Esophagus (tissue), 2 donors: ENCODE results near the gene GJA3. TPM values are rescaled to one million over a fixed set of nuclear protein-coding genes. Genes with fewer than 3 reads are reported as not detected.

Experiments
- H3K27ac ChIP-seq, 2 donors: one replicate each; pipeline ENCODE4 v1.5.1; 2013; ENCODE audit warnings: low read depth in 2 of 2, mild to moderate bottlenecking in 2 of 2, inconsistent platforms in 1 of 2, low read length in 1 of 2, moderate library complexity in 1 of 2
- H3K27me3 ChIP-seq, 2 donors: one replicate each; pipeline ENCODE4 v1.6.1; 2013; ENCODE audit warnings: low read length in 2 of 2, control low read depth in 1 of 2, mild to moderate bottlenecking in 1 of 2; ENCODE audit not compliant: insufficient read depth in 2 of 2, control insufficient read depth in 1 of 2
- H3K36me3 ChIP-seq, 2 donors: one replicate each; pipeline ENCODE4 v1.6.1; 2013; ENCODE audit warnings: low read length in 1 of 2; ENCODE audit not compliant: control insufficient read depth in 2 of 2, insufficient read depth in 2 of 2
- H3K4me1 ChIP-seq, 2 donors: one replicate each; pipeline ENCODE4 v1.6.1; 2013; ENCODE audit warnings: low read length in 1 of 2; ENCODE audit not compliant: control insufficient read depth in 2 of 2, insufficient read depth in 2 of 2
- H3K4me3 ChIP-seq, 2 donors: one replicate each; pipeline ENCODE4 v1.5.1; 2013; ENCODE audit warnings: low read length in 2 of 2, mild to moderate bottlenecking in 2 of 2, low read depth in 1 of 2, moderate library complexity in 1 of 2
- H3K9me3 ChIP-seq, 2 donors: one replicate each; pipeline ENCODE4 v1.6.1; 2013; ENCODE audit warnings: mild to moderate bottlenecking in 2 of 2, low read depth in 1 of 2, low read length in 1 of 2, moderate library complexity in 1 of 2; ENCODE audit not compliant: control insufficient read depth in 2 of 2, insufficient read depth in 1 of 2
- WGBS, 2 donors: extraction: QIAGEN DNeasy Blood & Tissue Kit; methylation state at CpG; one replicate each; pipeline ENCODE4 v1.1.7; 2013; 5-methylcytosine and 5-hydroxymethylcytosine counted together
- polyA plus RNA-seq, 2 donors: library from polyadenylated mRNA; stranded (reverse); fragments of 200-250 nt; gene quantifications; one replicate each; pipeline ENCODE4 v1.2.3, GENCODE V29; 2013
- donor health status: healthy with polysubstance abuse.
- donor health status: Bipolar disorder and iron deficiency.

Gene GJA3
- polyA plus RNA-seq, 2 donors: 0.22 to 0.75 TPM

GRCh38 chr13:20142927-20143480 is 17.8 kb downstream of the GJA3 start:
- Histone ChIP-seq H3K4me1 (peaks cover 0 to 4% of the 10 kb centered on the region in 2 donors), H3K4me3 (no peak overlapping the region), H3K27me3 (no peaks in the 10 kb centered on the region), H3K27ac (no peak overlapping the region), H3K36me3 (no peaks in the 10 kb centered on the region), H3K9me3 (peaks cover 0 to 8% of the 10 kb centered on the region in 2 donors)
- 91 to 92% methylated on average over 30 of the region's 30 CpGs for WGBS, 2 donors

GRCh38 chr13:20142023-20142926 is 18.6 kb downstream of the GJA3 start:
- Histone ChIP-seq H3K27me3 (peaks cover 0 to 4% of the 10 kb centered on the region in 2 donors), H3K36me3 (no peaks in the 10 kb centered on the region), H3K4me1 (peaks cover 0 to 4% of the 10 kb centered on the region in 2 donors), H3K27ac (no peak overlapping the region), H3K9me3 (peaks cover 0 to 8% of the 10 kb centered on the region in 2 donors), H3K4me3 (no peak overlapping the region)
- WGBS, 2 donors: 43 to 47% methylated on average over 80 to 84 of the region's 84 CpGs

DNA sequence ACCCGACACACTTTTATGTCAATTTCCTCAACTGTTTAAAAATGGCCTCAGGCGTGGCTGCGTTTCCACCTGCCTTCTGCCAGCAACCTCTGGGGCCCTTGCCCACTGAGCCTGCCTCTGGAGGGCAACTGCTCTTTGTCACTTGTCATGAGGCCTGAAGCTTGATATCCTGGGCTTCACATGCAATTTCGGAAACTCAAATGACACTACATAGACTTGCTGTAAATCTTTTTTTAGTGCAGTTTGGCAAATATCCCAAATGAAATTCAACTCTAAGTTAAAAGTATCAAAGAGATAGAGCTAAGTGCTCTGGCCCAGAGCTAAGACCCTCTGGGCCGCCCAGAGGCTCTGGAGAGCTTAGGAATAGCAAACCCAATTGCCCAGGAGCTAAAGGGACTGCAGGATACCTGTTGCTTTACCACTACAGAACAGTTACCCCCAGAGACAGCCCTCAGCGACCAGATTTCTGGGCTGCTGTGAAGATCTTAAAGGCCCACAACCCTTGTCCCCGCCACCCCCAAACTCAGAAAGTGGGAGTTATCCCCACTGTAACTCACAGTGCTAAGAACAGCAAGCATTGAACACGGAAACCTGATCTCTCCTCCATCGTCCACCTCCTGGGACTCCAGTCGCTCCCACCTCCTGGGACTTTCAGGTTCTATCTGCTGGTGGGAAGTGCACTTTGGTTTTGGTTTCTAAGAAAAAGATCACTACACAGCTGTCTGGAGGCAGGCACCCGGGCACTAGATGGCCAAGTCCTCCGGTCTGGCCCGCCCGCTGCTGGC is 19.4 kb downstream of the GJA3 start:
- Histone ChIP-seq H3K4me1 (peaks cover 0 to 7% of the 10 kb centered on the region in 2 donors), H3K36me3 (no peaks in the 10 kb centered on the region), H3K27me3 (peaks cover 0 to 4% of the 10 kb centered on the region in 2 donors), H3K27ac (no peak overlapping the region), H3K9me3 (peaks cover 0 to 8% of the 10 kb centered on the region in 2 donors), H3K4me3 (no peak overlapping the region)
- WGBS, 2 donors: 74 to 76% methylated on average over 14 of the region's 14 CpGs

- peaks cover 0 to 7% of the 10 kb centered on the region in 2 donors for H3K4me1 ChIP-seq
- H3K27me3 ChIP-seq: peaks cover 0 to 4% of the 10 kb centered on the region in 2 donors
- H3K9me3 ChIP-seq: peaks cover 0 to 8% of the 10 kb centered on the region in 2 donors
- WGBS, 2 donors: 60 to 76% methylated on average over 4 of the region's 4 CpGs
- H3K36me3 ChIP-seq: no peaks in the 10 kb centered on the region
- H3K4me3 ChIP-seq: no peak overlapping the region
- H3K27ac ChIP-seq: no peak overlapping the region
Observed at GRCh38 chr13:20140487-20140886, 20.4 kb downstream of the GJA3 start.

DNA sequence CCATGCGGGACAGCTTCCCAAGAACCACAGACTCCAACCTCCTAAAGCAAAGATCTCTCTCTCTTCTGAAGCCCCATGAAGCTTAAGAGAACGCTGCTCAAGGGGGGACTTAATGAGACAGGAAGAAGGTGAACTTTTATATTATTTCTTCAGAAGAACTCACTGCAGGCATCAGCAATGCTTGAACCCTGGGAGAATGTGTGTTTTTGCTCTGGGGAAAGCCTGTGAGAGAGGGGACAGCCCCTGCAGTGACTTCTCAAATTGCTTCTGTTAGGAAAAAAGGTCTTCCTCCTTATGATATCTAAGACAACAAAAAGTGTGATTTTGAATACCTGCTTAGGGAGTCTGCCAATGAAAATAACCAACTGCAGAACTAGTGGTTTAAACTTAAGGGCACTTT is 23.0 kb downstream of the GJA3 start:
- no peak overlapping the region for H3K27ac ChIP-seq
- H3K4me3 ChIP-seq: no peak overlapping the region
- peaks cover 0 to 4% of the 10 kb centered on the region in 2 donors for H3K27me3 ChIP-seq
- peaks cover 0 to 7% of the 10 kb centered on the region in 2 donors for H3K4me1 ChIP-seq
- WGBS, 2 donors: 67 to 69% methylated on average over 2 of the region's 2 CpGs
- H3K36me3 ChIP-seq: no peaks in the 10 kb centered on the region
- peaks cover 0 to 6% of the 10 kb centered on the region in 2 donors for H3K9me3 ChIP-seq

DNA sequence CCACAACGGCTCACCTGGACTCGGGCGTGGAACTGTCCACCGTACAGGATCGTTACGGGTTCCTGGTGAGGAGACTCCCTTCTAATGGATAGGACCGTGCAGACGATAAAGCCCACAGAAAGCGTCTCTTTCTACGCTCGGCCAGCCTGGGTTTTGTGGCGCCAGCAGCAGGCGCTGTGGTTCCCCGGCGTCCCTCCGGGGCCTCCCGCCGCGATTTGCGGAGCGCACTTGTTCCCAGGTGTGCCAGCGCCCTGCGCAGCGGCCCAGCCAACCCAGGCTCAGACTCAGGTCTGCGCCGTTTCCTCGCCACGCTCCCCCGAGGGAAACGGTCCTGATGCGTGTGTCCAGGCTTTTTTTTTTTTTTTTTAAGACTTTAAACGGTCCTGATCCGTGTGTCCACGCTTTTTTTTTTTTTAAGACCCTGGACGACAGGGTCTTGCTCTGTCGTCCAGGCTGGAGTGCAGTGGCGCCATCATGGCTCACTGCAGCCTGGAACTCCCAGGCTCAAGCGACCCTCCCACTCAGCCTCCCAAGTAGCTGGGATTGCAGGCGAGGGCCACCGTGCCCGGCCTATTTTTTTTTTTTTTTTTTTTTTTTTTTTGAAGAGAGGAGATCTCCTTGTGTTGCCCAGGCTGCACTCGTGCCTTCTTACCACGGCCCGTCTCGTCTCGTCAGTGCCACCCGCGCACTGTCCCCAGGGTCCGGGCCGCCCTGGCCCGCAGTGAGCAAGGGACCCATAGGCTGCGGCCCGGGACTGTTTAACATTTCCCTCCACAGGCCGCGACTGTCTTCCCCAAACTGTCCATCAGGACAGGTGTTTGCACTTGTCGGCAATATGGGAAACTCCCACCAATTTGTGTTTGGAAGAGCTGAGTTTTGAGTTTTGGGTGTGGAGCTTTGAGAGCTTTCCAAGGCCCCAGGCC is 23.8 kb downstream of the GJA3 start:
- Histone ChIP-seq H3K9me3 (no peaks in the 10 kb centered on the region), H3K36me3 (no peaks in the 10 kb centered on the region), H3K27me3 (peaks cover 0 to 4% of the 10 kb centered on the region in 2 donors), H3K4me3 (no peak overlapping the region), H3K4me1 (peaks cover 0 to 5% of the 10 kb centered on the region in 2 donors), H3K27ac (no peak overlapping the region)
- WGBS, 2 donors: 25 to 30% methylated on average over 54 to 56 of the region's 56 CpGs

DNA sequence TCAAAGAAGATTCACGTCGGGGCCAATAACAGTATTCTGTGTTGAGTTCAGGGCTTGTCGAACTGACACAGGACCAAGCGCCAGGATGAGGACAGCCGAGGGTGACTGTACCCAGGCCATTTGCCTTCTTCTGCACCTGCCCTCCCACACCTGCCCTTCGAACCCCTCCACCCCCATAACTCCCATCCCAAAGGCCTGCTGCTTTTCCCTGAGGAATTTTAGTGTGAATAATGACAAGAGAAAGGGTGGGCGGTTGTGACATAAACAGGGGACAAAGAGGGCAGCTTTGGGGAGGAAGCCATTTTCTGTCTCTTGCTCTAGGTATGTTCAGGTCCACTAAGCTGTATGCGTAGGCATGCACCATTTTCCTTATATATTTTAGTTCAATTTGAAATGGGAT is 26.1 kb downstream of the GJA3 start:
- 80 to 86% methylated on average over 8 of the region's 8 CpGs for WGBS, 2 donors
- Histone ChIP-seq H3K27me3 (peaks cover 0 to 4% of the 10 kb centered on the region in 2 donors), H3K4me3 (no peak overlapping the region), H3K9me3 (no peaks in the 10 kb centered on the region), H3K4me1 (peaks cover 0 to 4% of the 10 kb centered on the region in 2 donors), H3K27ac (no peak overlapping the region), H3K36me3 (no peaks in the 10 kb centered on the region)

DNA sequence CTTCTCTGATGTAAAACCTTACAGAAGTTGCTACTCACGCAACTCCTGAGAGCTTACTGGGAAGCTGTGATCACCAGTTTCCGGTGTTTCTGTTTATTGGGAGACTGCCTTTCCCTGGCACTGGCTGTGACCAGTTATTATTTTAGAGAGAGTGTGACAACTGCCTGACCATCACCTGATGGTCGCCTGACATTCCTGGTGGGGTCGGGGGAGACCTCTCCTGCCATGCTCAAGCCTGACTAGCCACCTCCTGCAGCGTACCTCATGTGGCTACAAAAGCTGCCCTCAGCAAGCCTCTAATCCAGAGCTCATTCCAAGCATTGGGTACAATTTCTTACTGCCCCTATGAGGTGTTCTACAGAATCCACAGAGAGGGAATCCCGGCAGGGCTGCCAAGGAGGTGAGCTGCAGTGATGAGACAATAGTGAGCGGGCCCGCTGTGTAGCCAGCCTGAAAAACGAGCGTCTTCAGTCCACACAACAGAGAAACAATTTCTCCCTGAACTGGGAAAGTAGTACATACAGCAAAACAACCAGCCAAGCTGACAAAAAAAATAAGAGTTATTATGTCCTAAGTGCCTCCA is 28.7 kb downstream of the GJA3 start:
- H3K4me3 ChIP-seq: no peak overlapping the region
- WGBS, 2 donors: 85 to 87% methylated on average over 10 of the region's 10 CpGs
- H3K27ac ChIP-seq: no peak overlapping the region
- no peaks in the 10 kb centered on the region for H3K27me3 ChIP-seq
- peaks cover 0 to 11% of the 10 kb centered on the region in 2 donors for H3K4me1 ChIP-seq
- H3K36me3 ChIP-seq: no peaks in the 10 kb centered on the region
- H3K9me3 ChIP-seq: no peaks in the 10 kb centered on the region
